BJ (cell line): Measurements from ENCODE around the gene KIF26B. TPM values are rescaled to one million over a fixed set of nuclear protein-coding genes. Genes with fewer than 3 reads are reported as not detected.

ENCODE experiments used
- CTCF ChIA-PET: fragments of 350-600 bp; formaldehyde crosslinking; extraction: SDS; loops from one replicate; lab custom pipeline; 2021; ENCODE audit warnings: antibody characterized with exemption, inconsistent platforms; lab: Yijun Ruan, JAX
- POLR2A ChIA-PET: fragments of 300-600 bp; sonication (Branson Sonifier 250); formaldehyde crosslinking; extraction: SDS; loops from one replicate; lab custom pipeline; 2021; ENCODE audit warnings: antibody characterized with exemption; lab: Charles Lee
- DNase-seq: peaks from one replicate; pipeline ENCODE4 v3.0.0-alpha.2; 2011; ENCODE audit warnings: low read depth
- H3K27me3 ChIP-seq: 2 replicates; pipeline ENCODE4 v1.6.0; 2011; ENCODE audit warnings: low read length; ENCODE audit not compliant: control insufficient read depth, insufficient read depth
- H3K36me3 ChIP-seq: 2 replicates; pipeline ENCODE4 v1.5.1; 2011; ENCODE audit warnings: low read length; ENCODE audit not compliant: control insufficient read depth, insufficient read depth
- H3K4me3 ChIP-seq: 2 replicates; pipeline ENCODE4 v1.5.1; 2011; ENCODE audit warnings: low read depth, mild to moderate bottlenecking, control low read depth, low read length
- polyA plus RNA-seq: library from polyadenylated mRNA; depleted of rRNA; stranded (reverse); fragments of >200 nt; gene quantifications from 2 replicates; pipeline ENCODE4 v1.2.3, GENCODE V29; 2011
- TF ChIP-seq, protein P1 (sequence below): IDR thresholded peaks from 2 replicates; pipeline ENCODE4 v1.5.1; 2011; ENCODE audit warnings: low read depth, mild to moderate bottlenecking, control low read depth, inconsistent platforms, low read length, moderate library complexity; ENCODE audit not compliant: insufficient read depth

The KIF26B gene
- polyA plus RNA-seq, 1 experiment, result 2.8 TPM

DNA sequence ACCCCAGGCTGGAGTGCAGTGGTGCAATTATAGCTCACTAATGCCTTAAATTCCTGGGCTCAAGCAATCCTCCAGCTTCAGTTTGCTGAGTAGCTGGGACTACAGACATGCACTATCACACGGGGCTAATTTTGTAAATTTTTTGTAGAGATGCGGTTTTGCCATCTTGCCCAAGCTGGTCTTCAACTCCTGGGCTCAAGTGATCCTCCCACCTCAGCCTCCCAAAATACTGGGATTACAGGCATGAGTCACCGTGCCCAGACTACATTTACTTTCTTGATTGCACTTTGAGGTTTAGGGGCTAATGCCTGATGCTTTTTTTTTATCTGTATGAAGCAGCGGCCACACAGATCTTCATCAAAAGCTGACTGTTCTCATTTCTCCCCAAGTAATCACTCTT is 124.6 kb downstream of the KIF26B start:
- no peak for DNase-seq
- H3K4me3 ChIP-seq, result no peak overlapping the region
- H3K27me3 ChIP-seq, result no peaks in the 10 kb centered on the region
- no peaks in the 10 kb centered on the region for H3K36me3 ChIP-seq
- CTCF ChIA-PET, result interaction anchor here (0.6 kb wide), 1 partner anchor 255 kb away, joined by 3 read pairs; no protein-coding TSS in a partner anchor
- POLR2A ChIA-PET, result interaction anchor here (0.7 kb wide), 1 partner anchor 24 kb away, joined by 5 read pairs; no protein-coding TSS in a partner anchor
- TF ChIP-seq, protein P1, sequence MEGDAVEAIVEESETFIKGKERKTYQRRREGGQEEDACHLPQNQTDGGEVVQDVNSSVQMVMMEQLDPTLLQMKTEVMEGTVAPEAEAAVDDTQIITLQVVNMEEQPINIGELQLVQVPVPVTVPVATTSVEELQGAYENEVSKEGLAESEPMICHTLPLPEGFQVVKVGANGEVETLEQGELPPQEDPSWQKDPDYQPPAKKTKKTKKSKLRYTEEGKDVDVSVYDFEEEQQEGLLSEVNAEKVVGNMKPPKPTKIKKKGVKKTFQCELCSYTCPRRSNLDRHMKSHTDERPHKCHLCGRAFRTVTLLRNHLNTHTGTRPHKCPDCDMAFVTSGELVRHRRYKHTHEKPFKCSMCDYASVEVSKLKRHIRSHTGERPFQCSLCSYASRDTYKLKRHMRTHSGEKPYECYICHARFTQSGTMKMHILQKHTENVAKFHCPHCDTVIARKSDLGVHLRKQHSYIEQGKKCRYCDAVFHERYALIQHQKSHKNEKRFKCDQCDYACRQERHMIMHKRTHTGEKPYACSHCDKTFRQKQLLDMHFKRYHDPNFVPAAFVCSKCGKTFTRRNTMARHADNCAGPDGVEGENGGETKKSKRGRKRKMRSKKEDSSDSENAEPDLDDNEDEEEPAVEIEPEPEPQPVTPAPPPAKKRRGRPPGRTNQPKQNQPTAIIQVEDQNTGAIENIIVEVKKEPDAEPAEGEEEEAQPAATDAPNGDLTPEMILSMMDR, result no peak

DNA sequence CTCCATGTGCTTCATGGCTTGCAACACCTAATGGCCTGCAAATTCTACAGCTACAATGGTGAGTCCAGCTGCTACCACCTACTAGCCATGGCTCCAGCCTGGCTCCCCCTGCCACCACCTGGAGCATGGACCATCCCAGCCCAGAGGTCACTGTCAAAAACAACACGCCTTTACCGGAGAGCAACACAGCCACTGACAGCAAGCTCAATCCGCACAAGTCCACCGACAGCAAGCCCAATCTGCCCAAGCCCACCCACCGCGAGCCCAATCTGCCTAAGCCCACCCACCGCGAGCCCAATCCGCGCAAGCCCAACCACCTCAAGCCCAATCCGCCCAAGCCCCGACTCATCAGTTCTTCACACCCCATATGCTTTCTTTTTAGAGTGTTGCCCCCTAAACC is 128.2 kb downstream of the KIF26B start:
- ChIA-PET POLR2A (no interaction called here), CTCF (interaction anchor here (0.6 kb wide), 1 partner anchor 107 kb away, joined by 3 read pairs; no protein-coding TSS in a partner anchor)
- Histone ChIP-seq H3K4me3 (no peak overlapping the region), H3K36me3 (no peaks in the 10 kb centered on the region), H3K27me3 (no peaks in the 10 kb centered on the region)
- DNase-seq, result no peak
- TF ChIP-seq, protein P1, result no peak

DNA sequence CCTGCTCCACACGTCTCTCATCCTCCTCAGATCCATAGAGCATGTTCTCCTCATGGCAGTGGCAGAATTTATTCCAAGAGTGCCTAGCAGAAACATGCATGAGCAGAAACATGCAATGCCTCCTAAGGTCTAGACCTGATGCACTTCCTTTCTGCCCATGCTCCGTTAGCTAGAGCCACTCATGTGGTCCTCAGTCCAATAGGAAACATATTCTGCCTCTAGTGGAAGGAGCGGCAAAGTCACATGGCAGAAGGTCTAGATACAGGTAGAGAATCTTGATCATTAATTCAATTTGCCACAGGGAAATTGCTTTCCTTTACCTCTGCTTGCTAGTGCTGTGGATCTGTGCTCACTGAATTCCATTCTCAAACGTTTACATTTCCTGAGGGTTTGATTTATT is 130.4 kb downstream of the KIF26B start:
- H3K27me3 ChIP-seq, result no peaks in the 10 kb centered on the region
- TF ChIP-seq, protein P1, result no peak
- ChIA-PET POLR2A (no interaction called here), CTCF (no interaction called here)
- H3K4me3 ChIP-seq, result no peak overlapping the region
- H3K36me3 ChIP-seq, result no peaks in the 10 kb centered on the region
- no peak for DNase-seq

GRCh38 chr1:245288796-245289195 is 134.0 kb downstream of the KIF26B start:
- TF ChIP-seq, protein P1, result no peak
- ChIA-PET POLR2A (no interaction called here), CTCF (interaction anchor here (0.6 kb wide), 1 partner anchor 24 kb away, joined by 3 read pairs; no protein-coding TSS in a partner anchor)
- H3K4me3 ChIP-seq, result no peak overlapping the region
- no peak for DNase-seq
- no peaks in the 10 kb centered on the region for H3K27me3 ChIP-seq
- no peaks in the 10 kb centered on the region for H3K36me3 ChIP-seq

DNA sequence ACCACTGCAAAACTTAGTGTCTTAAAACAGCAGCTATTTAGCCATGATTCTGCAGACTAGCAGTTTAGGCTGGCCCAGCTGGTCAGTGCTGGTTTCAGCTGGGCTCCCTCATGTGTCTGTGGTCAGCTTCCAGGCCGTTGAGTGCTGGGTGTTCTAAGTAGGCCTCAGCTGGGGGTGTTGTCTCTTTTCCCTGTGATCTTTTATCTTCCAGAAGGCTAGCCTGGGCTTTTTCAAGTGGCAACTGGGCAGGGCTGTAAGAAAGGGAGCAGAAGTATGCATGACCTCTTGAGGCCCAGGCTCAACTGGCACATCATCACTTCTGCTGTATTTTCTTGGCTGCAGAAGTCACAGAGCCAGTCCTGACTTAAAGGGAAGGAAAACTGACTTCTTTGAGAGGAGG is 136.1 kb downstream of the KIF26B start:
- DNase-seq, result no peak
- POLR2A ChIA-PET, result no interaction called here
- Histone ChIP-seq H3K27me3 (no peaks in the 10 kb centered on the region), H3K36me3 (no peaks in the 10 kb centered on the region), H3K4me3 (no peak overlapping the region)
- CTCF ChIA-PET, result interaction anchor here (1.1 kb wide), 1 partner anchor 10 kb away, joined by 3 read pairs; no protein-coding TSS in a partner anchor
- TF ChIP-seq, protein P1, result no peak
